ENCODE data around the gene CAMKMT. TPM values are rescaled to one million over a fixed set of nuclear protein-coding genes. Genes with fewer than 3 reads are reported as not detected.
A peak's percentile ranks its signal among the peaks of the same experiment; 100 is the strongest.

The CAMKMT gene
- total RNA-seq, 2 experiments from 2014 or later: 11.9 to 13.9 TPM

DNA sequence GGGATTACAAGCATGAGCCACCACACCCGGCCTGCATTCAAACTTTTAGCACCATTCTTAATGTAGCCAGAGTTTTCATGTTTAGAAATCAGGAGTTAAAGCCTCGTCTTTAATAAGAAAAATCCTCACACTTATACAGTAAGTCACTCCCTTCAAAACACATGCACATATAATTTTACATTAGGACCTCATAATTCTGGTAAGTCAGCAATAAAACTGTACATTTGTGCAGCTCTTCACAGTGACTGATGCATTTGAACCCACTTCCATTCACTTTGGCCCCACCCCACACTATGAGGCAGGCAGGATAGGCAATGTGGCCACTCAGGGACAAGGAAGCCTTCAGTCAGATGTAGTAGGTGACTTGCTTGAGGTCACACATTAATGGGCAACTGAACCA, 438.0 kb downstream of the CAMKMT start:
- Mint-ChIP-seq H3K36me3 (ENCODE audit: low read depth) (no peaks in the 10 kb centered on the region), H3K4me1 (ENCODE audit: low read depth) (peaks cover 20% of the 10 kb centered on the region), H3K27me3 (peaks cover 83% of the 10 kb centered on the region), H3K9me3 (no peaks in the 10 kb centered on the region), H3K27ac (no peak overlapping the region), H3K4me3 (no peak overlapping the region)
- ChIA-PET CTCF (no interaction called here), POLR2A (no interaction called here)
- H3K9me3 ChIP-seq (ENCODE audit: control insufficient read depth in 1 of 2, insufficient read depth in 1 of 2, low read length in 2 of 2): peaks cover 0 to 11% of the 10 kb centered on the region in 2 experiments
- H3K4me3 ChIP-seq (ENCODE audit: low read length): no peak overlapping the region
- peaks cover 48 to 79% of the 10 kb centered on the region in 2 experiments for H3K27me3 ChIP-seq (ENCODE audit: control insufficient read depth in 1 of 2, insufficient read depth in 2 of 2, low read length in 2 of 2)
- intact Hi-C loops (cut with DNase I, micrococcal nuclease): no loop called here
- TF ChIP-seq, protein P1, sequence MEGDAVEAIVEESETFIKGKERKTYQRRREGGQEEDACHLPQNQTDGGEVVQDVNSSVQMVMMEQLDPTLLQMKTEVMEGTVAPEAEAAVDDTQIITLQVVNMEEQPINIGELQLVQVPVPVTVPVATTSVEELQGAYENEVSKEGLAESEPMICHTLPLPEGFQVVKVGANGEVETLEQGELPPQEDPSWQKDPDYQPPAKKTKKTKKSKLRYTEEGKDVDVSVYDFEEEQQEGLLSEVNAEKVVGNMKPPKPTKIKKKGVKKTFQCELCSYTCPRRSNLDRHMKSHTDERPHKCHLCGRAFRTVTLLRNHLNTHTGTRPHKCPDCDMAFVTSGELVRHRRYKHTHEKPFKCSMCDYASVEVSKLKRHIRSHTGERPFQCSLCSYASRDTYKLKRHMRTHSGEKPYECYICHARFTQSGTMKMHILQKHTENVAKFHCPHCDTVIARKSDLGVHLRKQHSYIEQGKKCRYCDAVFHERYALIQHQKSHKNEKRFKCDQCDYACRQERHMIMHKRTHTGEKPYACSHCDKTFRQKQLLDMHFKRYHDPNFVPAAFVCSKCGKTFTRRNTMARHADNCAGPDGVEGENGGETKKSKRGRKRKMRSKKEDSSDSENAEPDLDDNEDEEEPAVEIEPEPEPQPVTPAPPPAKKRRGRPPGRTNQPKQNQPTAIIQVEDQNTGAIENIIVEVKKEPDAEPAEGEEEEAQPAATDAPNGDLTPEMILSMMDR (IDR thresholded peaks at IDR 0.05): no peak
- H3K27ac ChIP-seq (ENCODE audit: low read depth in 1 of 2, low read length in 2 of 2): no peak overlapping the region
- ATAC-seq (ENCODE audit: poor library complexity) (no peak), DNase-seq (no peak)
- H3K36me3 ChIP-seq (ENCODE audit: insufficient read depth, low read length): no peaks in the 10 kb centered on the region
- peaks cover 14% of the 10 kb centered on the region for H3K4me1 ChIP-seq (ENCODE audit: insufficient read depth, low read length)

- Mint-ChIP-seq H3K4me1 (ENCODE audit: low read depth) (peaks cover 20% of the 10 kb centered on the region), H3K27me3 (peaks cover 89% of the 10 kb centered on the region), H3K4me3 (peak overlapping the region; percentile 30), H3K36me3 (ENCODE audit: low read depth) (no peaks in the 10 kb centered on the region), H3K27ac (no peak overlapping the region), H3K9me3 (no peaks in the 10 kb centered on the region)
- CTCF ChIA-PET: no interaction called here
- TF ChIP-seq, protein P1 (IDR thresholded peaks at IDR 0.05): no peak
- ATAC-seq (ENCODE audit: poor library complexity): no peak
- intact Hi-C loops (cut with DNase I, micrococcal nuclease): no loop called here
- peaks cover 64 to 95% of the 10 kb centered on the region in 2 experiments for H3K27me3 ChIP-seq (ENCODE audit: control insufficient read depth in 1 of 2, insufficient read depth in 2 of 2, low read length in 2 of 2)
- H3K9me3 ChIP-seq (ENCODE audit: control insufficient read depth in 1 of 2, insufficient read depth in 1 of 2, low read length in 2 of 2): peaks cover 0 to 11% of the 10 kb centered on the region in 2 experiments
- peaks cover 14% of the 10 kb centered on the region for H3K4me1 ChIP-seq (ENCODE audit: insufficient read depth, low read length)
- H3K4me3 ChIP-seq (ENCODE audit: low read length): no peak overlapping the region
- POLR2A ChIA-PET: no interaction called here
- no peaks in the 10 kb centered on the region for H3K36me3 ChIP-seq (ENCODE audit: insufficient read depth, low read length)
- no peak for DNase-seq
- H3K27ac ChIP-seq (ENCODE audit: low read depth in 1 of 2, low read length in 2 of 2): no peak overlapping the region
Observed at GRCh38 chr2:44801289-44801840, 439.6 kb downstream of the CAMKMT start.

DNA sequence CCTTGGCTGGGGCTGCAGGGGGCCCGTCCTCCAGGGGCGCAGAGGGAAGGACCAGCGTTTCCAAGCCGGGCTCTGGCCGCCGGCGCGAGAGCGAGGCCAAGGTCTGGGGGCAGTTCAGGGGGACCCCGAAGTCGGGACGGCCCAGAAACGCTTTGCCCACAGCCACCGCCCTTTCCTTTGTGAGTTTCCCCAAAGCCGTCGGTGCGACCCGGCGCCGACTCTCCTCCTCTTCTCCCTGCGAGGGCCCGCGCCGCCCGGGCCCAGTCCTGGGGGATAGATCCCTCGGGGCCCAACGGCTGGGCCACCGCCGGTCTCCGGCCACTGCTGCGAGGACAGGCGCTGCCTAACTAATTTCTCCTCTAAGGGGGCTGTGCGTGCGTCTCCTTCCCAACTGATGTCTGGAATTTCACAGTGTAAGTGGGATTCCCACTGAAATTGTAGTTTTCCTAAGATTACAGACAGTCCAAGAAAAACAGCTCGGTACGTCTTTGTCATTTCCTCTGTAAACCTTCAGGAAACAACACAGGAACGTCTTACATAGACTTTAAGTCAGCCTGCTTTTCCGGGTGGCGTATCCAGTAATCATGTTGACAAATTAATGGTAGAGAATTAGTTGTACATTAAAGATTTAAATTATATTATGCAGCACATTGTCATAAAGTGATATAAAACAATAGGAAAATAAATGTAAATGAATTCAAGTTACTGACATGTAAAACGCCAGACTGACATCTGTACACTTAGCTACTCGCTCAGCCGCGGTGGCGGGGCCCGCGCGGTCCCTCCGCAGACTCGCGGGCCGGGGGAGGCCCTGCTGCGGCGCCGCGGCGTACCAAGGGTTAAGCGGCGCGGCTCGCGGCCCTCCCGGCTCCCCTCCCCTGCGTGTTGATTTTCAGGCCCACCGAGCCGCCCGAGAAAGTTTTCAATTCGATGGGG, 440.4 kb downstream of the CAMKMT start:
- Histone ChIP-seq H3K36me3 (ENCODE audit: insufficient read depth, low read length) (no peaks in the 10 kb centered on the region), H3K9me3 (ENCODE audit: control insufficient read depth in 1 of 2, insufficient read depth in 1 of 2, low read length in 2 of 2) (peaks cover 0 to 11% of the 10 kb centered on the region in 2 experiments), H3K27me3 (ENCODE audit: control insufficient read depth in 1 of 2, insufficient read depth in 2 of 2, low read length in 2 of 2) (peaks cover 65 to 97% of the 10 kb centered on the region in 2 experiments), H3K27ac (ENCODE audit: low read depth in 1 of 2, low read length in 2 of 2) (no peak overlapping the region), H3K4me1 (ENCODE audit: insufficient read depth, low read length) (peaks cover 14% of the 10 kb centered on the region), H3K4me3 (ENCODE audit: low read length) (peak overlapping the region; percentile 7)
- Mint-ChIP-seq H3K36me3 (ENCODE audit: low read depth) (no peaks in the 10 kb centered on the region), H3K27ac (no peak overlapping the region), H3K4me1 (ENCODE audit: low read depth) (peaks cover 20% of the 10 kb centered on the region), H3K4me3 (peak overlapping the region; percentile 75), H3K9me3 (no peaks in the 10 kb centered on the region), H3K27me3 (peaks cover 94% of the 10 kb centered on the region)
- ChIA-PET CTCF (no interaction called here), POLR2A (interaction anchor here (0.6 kb wide), 1 partner anchor 13 kb away, joined by 3 read pairs; no protein-coding TSS in a partner anchor)
- ATAC-seq (ENCODE audit: poor library complexity) (no peak), DNase-seq (no peak)
- intact Hi-C loops (cut with DNase I, micrococcal nuclease): no loop called here
- TF ChIP-seq, protein P1 (IDR thresholded peaks at IDR 0.05): no peak
